ENCODE measurements around the gene PDE1A. TPM values are rescaled to one million over a fixed set of nuclear protein-coding genes. Genes with fewer than 3 reads are reported as not detected.

Gene PDE1A
- total RNA-seq, 4 donors from 2014 or later: 13.1 to 83.1 (median 27.3) TPM

DNA sequence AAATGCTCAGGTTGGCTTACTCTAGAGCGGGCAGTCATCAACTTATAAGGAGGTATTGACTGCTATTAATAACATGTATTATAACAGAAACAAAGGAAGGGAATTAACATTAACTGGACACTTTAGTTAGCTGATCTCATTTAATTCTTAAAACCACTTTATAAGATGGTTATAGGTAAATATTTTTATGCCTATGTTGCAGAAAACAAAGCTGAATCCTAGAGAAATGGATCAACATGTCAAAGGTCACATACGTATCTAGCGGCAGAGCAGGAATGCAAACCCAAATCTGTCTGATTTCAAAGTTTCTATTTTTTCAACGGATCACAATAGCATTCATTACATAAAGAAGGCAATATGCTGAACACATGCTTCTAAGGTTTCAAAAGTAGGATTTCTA is 200.0 kb downstream of the PDE1A start:
- no peaks in the 10 kb centered on the region for H3K27me3 ChIP-seq
- no peaks in the 10 kb centered on the region for H3K36me3 ChIP-seq
- no peaks in the 10 kb centered on the region for H3K9me3 ChIP-seq
- no peaks in the 10 kb centered on the region for H3K4me1 ChIP-seq
- no peak for DNase-seq
- TF ChIP-seq, protein P1, sequence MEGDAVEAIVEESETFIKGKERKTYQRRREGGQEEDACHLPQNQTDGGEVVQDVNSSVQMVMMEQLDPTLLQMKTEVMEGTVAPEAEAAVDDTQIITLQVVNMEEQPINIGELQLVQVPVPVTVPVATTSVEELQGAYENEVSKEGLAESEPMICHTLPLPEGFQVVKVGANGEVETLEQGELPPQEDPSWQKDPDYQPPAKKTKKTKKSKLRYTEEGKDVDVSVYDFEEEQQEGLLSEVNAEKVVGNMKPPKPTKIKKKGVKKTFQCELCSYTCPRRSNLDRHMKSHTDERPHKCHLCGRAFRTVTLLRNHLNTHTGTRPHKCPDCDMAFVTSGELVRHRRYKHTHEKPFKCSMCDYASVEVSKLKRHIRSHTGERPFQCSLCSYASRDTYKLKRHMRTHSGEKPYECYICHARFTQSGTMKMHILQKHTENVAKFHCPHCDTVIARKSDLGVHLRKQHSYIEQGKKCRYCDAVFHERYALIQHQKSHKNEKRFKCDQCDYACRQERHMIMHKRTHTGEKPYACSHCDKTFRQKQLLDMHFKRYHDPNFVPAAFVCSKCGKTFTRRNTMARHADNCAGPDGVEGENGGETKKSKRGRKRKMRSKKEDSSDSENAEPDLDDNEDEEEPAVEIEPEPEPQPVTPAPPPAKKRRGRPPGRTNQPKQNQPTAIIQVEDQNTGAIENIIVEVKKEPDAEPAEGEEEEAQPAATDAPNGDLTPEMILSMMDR (IDR thresholded peaks at IDR 0.05): no peak
- TF ChIP-seq POLR2A (IDR thresholded peaks at IDR 0.05): no peak
- no peak overlapping the region for H3K27ac ChIP-seq
- H3K4me3 ChIP-seq: no peak overlapping the region
- intact Hi-C loops (cut with DNase I; ENCODE audit: low total_unique reads): no loop called here

DNA sequence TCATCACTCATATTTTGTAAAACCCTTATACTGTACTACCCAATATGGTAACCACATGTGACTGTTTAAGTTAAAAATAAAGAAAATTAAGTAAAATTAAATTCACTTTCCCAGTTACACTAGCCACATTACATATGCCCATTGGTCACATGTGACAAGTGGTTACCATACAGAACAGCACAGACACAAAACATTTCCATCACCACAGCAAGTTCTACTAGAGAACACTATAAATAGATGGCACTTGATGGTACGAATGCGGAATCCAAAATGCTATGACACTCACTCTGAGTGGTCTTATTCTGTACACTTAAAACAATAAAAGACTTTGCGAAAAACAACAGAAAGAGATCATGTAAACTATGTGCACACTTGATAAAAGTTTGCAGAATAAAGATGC is 202.2 kb downstream of the PDE1A start:
- H3K4me3 ChIP-seq: no peak overlapping the region
- no peaks in the 10 kb centered on the region for H3K4me1 ChIP-seq
- intact Hi-C loops (cut with DNase I; ENCODE audit: low total_unique reads): no loop called here
- H3K27ac ChIP-seq: no peak overlapping the region
- no peaks in the 10 kb centered on the region for H3K36me3 ChIP-seq
- no peaks in the 10 kb centered on the region for H3K27me3 ChIP-seq
- TF ChIP-seq, protein P1 (IDR thresholded peaks at IDR 0.05): no peak
- no peak for TF ChIP-seq POLR2A (IDR thresholded peaks at IDR 0.05)
- no peaks in the 10 kb centered on the region for H3K9me3 ChIP-seq
- DNase-seq: no peak

DNA sequence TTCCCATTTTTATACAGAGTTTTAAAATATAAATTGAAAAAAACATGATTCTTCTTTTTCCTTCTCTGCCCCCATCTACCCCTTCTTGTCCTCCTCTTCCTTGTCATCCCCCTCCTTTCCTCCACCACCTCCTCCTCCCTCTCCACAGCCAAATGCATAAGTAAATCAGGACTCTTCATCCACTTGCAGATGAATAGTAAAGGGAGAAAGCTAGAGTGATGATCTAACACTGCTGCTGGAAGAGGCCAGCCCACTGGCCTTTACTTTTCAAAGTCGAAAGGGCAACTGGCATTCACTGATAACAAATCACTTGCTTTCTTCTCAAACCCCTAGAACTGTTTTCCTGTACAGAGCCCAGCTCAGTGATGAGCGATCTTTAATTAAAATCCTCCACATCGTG is 205.8 kb downstream of the PDE1A start:
- H3K4me3 ChIP-seq: no peak overlapping the region
- intact Hi-C loops (cut with DNase I; ENCODE audit: low total_unique reads): no loop called here
- no peaks in the 10 kb centered on the region for H3K9me3 ChIP-seq
- no peaks in the 10 kb centered on the region for H3K36me3 ChIP-seq
- TF ChIP-seq POLR2A (IDR thresholded peaks at IDR 0.05): no peak
- TF ChIP-seq, protein P1 (IDR thresholded peaks at IDR 0.05): no peak
- H3K27me3 ChIP-seq: no peaks in the 10 kb centered on the region
- no peak overlapping the region for H3K27ac ChIP-seq
- DNase-seq: no peak
- no peaks in the 10 kb centered on the region for H3K4me1 ChIP-seq

DNA sequence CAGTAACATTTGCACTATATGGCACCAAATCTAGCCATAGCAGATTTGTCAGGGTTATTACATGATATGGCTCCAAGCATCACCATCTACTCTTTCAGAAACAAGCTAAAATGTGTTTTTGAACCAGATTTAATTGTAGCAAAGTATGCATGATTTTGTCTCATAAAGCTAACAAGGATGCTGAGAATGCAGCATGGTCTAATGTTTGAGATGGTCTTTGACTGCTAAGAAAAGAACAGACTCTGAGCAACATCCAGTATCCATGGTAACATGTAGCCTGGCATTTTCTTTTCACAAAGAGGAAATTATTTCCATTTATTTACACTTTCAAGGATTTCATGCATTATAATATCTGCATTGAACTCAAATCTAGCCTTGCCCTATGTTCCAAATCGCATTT is 206.5 kb downstream of the PDE1A start:
- Histone ChIP-seq H3K27me3 (no peaks in the 10 kb centered on the region), H3K4me1 (no peaks in the 10 kb centered on the region), H3K9me3 (no peaks in the 10 kb centered on the region), H3K36me3 (no peaks in the 10 kb centered on the region), H3K27ac (no peak overlapping the region), H3K4me3 (no peak overlapping the region)
- DNase-seq: no peak
- TF ChIP-seq POLR2A (IDR thresholded peaks at IDR 0.05): no peak
- intact Hi-C loops (cut with DNase I; ENCODE audit: low total_unique reads): no loop called here

DNA sequence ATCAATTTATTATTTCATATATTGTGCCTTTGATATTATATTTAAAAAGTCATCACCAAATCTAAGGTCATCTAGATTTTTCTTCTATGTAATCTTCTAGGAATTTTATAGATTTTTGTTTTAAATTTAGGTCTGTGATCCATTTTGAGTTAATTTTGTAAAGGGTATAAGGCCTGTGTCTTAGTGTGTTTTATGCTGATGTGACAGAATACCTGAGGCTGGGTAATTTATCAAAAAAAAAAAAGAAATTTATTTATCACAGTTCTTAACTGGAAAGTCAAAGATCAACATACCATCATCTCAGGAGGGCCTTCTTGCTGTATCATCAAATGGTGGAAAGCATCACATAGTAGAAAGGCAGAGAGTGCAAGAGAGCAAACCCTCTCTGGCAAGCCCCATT is 216.2 kb downstream of the PDE1A start:
- no peaks in the 10 kb centered on the region for H3K4me1 ChIP-seq
- no peak overlapping the region for H3K4me3 ChIP-seq
- H3K9me3 ChIP-seq: no peaks in the 10 kb centered on the region
- no peak for DNase-seq
- no peaks in the 10 kb centered on the region for H3K36me3 ChIP-seq
- no peak overlapping the region for H3K27ac ChIP-seq
- no peak for TF ChIP-seq POLR2A (IDR thresholded peaks at IDR 0.05)
- TF ChIP-seq, protein P1 (IDR thresholded peaks at IDR 0.05): no peak
- intact Hi-C loops (cut with DNase I; ENCODE audit: low total_unique reads): no loop called here
- no peaks in the 10 kb centered on the region for H3K27me3 ChIP-seq

DNA sequence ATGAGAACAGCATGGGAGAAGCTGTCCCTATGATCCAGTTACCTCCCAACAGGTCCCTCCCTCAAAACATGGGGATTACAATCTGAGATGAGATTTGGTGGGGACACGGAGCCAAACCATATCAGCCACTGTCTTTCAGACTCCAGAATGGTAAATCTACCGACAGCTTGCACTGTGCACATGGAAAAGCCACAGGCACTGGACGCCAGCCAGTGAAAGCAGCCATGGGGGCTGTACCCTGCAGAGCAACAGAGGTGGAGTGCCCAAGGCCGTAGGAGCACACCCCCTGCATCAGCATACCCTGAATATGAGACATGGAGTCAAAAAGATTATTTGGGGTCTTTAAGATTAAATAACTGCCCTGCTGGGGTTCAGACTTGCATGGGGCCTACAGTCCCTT is 218.4 kb downstream of the PDE1A start:
- no peak for DNase-seq
- H3K27me3 ChIP-seq: no peaks in the 10 kb centered on the region
- intact Hi-C loops (cut with DNase I; ENCODE audit: low total_unique reads): no loop called here
- H3K4me3 ChIP-seq: no peak overlapping the region
- H3K9me3 ChIP-seq: no peaks in the 10 kb centered on the region
- H3K36me3 ChIP-seq: no peaks in the 10 kb centered on the region
- TF ChIP-seq POLR2A (IDR thresholded peaks at IDR 0.05): no peak
- TF ChIP-seq, protein P1 (IDR thresholded peaks at IDR 0.05): no peak
- H3K27ac ChIP-seq: no peak overlapping the region
- no peaks in the 10 kb centered on the region for H3K4me1 ChIP-seq

All from uterus (tissue), 4 donors.